NCI-H82 (cell line): ENCODE data around the gene INF2.
"Not testable (repeated sequence)": the region's sequence is repeated elsewhere in the genome, so short reads cannot be mapped to it uniquely, and the experiment has no call there.

Experiments used
- DNase-seq: peaks from one replicate; lab custom pipeline; 2025; lab: John Stamatoyannopoulos, UW

The INF2 gene

GRCh38 chr14:104689109-104689880 is at the start of gene INF2:
Gene INF2, plus strand, starts transcription at chr14:104689618. Its CDS starts 11,748 bp downstream, at chr14:104701366.
- DNase-seq: peak; percentile 74

GRCh38 chr14:104639885-104640548 is 49.4 kb upstream of the INF2 start:
- peak; percentile 68 for DNase-seq

DNA sequence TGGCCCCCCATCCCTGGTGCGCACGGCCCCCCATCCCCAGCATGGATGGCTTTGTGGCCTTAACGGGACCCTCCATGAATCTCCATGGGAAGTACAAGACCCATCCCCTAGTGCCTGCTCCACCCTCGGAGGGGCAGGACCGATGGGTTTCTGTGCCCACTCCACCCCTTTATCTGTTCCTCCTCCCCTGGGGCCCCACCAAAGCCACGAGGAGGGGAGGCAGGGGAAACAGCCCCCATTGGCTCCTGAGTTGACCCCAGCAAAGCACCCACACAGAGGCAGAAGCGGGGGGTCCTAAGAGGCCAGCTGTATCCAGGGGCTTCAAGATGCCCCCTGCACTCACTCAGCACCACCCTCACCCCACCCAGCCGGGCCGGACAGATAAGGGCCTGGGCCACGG is 48.7 kb upstream of the INF2 start:
- no peak for DNase-seq

- no peak for DNase-seq
These were observed 47.5 kb upstream of the INF2 start for GRCh38 chr14:104641753-104642539.

- no peak for DNase-seq
These were observed 46.9 kb upstream of the INF2 start for GRCh38 chr14:104642540-104642868.

- DNase-seq: no peak
These were observed 46.1 kb upstream of the INF2 start for GRCh38 chr14:104643306-104643705.

DNA sequence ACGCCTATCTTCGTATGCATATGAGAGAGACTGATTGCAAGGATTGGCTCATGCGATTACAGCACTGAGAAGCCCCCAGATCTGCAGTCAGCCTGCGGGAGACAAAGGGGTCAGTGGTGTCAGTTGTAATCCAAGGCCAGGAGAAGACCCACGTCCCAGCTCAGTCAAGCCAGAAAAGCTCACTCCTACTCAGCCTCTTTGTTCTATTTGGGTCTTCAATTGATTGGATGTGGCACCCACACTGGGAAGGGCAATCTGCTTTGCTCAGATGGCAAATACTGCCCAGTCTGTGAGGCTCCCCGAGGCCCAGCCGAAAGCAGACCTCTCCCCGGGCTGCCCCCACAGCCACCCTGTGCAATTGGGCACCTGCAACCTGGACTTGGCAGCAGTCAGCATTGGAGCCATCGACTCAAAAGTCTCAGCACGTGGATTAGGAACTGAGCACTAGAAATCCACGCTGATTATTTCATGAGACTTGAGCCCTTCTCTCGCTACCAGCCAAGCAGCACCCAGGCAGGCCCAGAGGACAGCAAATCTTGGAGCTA is 45.3 kb upstream of the INF2 start:
- no peak for DNase-seq

DNA sequence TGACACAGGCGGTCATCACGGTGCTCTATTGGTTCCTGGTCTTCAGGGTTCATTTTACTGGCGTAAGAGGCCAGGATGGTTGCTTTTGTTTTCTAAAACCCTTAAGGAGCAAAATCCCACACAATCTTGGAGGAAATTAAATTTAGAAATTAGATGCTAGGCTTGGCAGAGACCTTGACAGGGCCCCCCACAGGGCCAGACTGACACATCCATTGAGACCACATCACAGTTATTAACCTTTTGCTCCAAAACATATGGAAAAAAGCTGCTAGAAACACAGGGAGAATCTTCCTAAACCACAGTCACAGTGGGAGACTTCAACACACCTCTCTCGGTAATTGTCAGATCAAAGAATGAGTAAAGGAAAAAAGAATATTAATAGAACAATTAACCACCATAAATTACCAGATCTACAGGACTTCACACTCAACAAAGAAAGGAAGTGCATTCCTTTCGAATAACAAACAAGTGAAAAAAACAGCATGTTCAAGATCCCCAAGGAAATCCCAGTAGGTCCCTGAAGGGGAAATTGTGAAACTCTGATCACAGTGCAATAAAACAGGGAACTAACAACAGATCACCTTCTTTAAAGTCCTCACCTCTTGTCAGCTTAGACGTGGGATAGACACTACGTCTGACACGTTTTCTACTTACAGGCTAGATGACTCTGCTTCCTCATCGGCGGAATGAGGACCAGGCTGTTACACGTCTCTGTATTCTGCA is 44.6 kb upstream of the INF2 start:
- no peak for DNase-seq

DNA sequence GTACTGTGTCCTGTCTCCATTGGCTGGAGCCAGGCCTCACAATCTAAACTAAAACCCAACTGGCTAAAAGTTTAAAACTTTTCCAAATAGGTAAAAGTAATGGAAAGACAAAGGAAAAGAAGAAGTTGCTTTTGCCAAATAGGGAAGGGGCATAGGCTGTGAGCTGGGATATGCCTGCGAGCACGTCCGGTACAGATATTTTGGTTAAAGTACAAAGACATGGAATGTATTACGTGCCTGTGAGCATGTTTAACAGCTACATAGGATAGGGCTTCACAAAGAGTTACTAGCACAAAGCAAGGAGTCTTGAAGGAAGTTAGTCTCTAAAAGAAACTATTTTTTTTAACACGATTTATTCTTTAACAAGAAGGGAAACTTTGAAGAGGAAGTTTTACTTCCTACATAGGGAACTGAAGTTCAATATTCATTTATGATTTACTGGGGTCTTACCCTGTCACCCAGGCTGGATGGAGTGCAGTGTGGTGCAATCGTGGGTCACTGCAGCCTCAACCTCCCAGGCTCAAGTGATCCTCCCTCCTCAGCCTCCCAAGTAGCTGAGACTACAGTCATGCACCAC is 41.9 kb upstream of the INF2 start:
- DNase-seq: no peak

GRCh38 chr14:104650057-104650980 is 39.1 kb upstream of the INF2 start:
- DNase-seq: peak; percentile 64

DNA sequence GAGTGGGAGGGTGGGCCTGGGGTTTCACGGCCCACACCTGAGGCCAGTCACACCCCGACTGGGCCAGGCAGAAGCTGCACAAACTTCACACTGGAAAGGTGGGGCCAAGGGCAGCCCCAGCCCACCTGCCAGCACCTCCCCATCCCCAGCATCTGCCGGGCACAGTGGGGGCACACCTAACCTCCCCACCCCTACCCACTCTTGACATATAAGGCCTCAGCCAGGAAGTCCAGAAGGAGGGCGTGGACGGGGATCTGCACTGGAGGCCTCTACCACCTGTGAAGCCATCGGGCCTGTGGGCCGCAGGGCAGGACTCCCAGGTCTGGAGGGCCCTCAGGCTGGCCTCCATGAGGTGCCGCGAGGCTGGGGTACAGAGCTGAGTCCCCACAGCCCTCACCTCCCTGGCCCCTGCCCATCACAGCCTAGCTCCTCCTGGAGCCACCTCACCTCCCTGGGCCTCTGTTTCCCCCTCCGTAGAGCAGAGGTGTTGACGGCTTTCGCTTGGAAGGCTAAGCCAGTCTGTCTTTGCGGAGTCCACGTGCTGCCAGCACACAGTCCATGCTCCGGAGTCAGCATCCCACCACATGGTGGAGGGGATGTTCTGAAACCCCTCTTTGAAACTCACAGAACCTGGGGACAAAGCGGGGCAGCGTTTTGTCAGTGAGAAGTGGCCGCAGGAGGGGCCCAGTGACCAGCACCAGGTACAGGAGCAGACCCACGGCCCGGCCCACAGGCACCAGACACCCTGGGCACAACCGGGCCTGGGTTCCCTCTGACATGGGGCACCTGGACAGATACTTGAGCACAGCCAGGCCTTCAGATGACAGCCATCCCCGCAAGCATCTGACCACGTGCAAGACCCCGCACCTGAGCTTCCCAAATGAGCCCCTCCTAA is 38.2 kb upstream of the INF2 start:
- no peak for DNase-seq

GRCh38 chr14:104651876-104652260 is 37.5 kb upstream of the INF2 start:
- peak; percentile 8 for DNase-seq

DNA sequence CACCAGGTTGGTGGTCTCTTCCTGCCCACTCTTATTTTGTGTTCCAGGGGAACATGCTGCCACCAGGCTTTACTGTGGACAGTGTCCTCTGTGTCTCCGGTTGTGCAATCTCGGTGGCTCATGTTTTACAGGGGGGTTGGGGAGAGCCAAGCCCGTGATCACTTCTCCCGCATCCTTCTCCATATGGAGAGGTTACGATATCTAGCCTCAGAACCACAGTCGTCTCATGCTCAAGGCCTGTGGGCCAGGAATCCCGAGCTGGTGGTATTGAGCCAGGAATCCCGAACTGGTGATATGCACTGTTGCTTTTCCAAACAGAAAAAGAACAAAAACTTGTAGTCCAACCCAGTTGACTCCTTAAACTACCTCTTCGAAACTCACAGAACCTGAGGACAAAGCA is 37.0 kb upstream of the INF2 start:
- no peak for DNase-seq

- DNase-seq: not testable (repeated sequence)
These were observed 36.1 kb upstream of the INF2 start for GRCh38 chr14:104653130-104653920.

- DNase-seq: no peak
These were observed 35.3 kb upstream of the INF2 start for GRCh38 chr14:104654119-104654518.

- DNase-seq: no peak
These were observed 34.1 kb upstream of the INF2 start for GRCh38 chr14:104655128-104655848.

DNA sequence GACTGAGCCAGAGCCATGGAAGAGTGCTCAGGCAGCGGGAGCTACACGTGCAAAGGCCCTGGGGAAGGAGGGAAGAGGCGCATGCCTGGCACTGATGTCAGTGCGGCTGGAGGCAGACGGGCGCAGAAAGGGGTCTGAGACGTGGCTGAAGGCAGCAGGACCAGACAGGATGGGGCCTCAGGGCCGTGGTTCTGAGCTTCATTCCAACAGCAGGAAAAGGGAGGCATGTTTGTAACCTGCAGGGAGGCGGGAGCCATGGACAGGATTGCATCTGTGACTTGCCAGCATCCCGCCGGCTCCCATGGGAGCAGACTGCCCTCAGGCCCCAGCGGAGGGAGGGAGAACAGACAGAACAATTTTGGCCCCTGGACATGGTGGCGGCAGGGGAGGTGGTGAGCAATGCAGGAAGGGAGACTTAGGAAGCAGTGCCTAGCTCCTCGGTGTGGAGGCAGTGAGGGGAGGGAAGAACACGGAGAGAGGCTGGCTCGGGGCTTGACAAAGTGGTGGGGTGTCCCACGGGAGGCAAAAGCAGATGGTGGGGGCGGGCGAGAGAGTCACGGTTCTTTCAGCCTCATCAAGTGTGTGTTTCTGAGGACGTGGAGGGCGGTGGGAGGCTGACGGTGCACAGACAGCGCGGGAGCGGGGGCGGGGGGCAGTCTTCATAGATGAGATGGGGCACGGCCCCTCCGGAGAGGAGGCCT is 33.3 kb upstream of the INF2 start:
- no peak for DNase-seq
